Natural killer cell (primary cell): ENCODE measurements around the gene PTPN11. TPM values are rescaled to one million over a fixed set of nuclear protein-coding genes. Genes with fewer than 3 reads are reported as not detected.

Source experiments
- ATAC-seq, 3 donors: fragments of 150-1000 bp in 2 of 3; fragments of 200-7000 bp in 1 of 3; cut with Tn5 transposase; 1 replicate in 1 of 3; 2 replicates in 2 of 3; pipeline ENCODE4 v1.10.0; 2021; ENCODE audit warnings: mild to moderate bottlenecking in 2 of 3, moderate library complexity in 2 of 3
- DNase-seq, 2 donors: peaks; one replicate each; pipeline versions ENCODE4 v3.0.0 to v3.0.0-alpha.2; 2013 to 2021; ENCODE audit warnings: mixed read lengths in 1 of 2
- H3K27ac ChIP-seq: one replicate; pipeline ENCODE4 v1.5.1; 2013; ENCODE audit warnings: mild to moderate bottlenecking, low read length
- H3K27me3 ChIP-seq: one replicate; pipeline ENCODE4 v1.6.1; 2013; ENCODE audit warnings: low read length; ENCODE audit not compliant: control insufficient read depth, insufficient read depth
- H3K36me3 ChIP-seq: one replicate; pipeline ENCODE4 v1.6.1; 2013; ENCODE audit warnings: low read length; ENCODE audit not compliant: control insufficient read depth, insufficient read depth
- H3K4me1 ChIP-seq: one replicate; pipeline ENCODE4 v1.6.1; 2013; ENCODE audit warnings: low read length; ENCODE audit not compliant: control insufficient read depth, insufficient read depth
- H3K4me3 ChIP-seq: one replicate; pipeline ENCODE4 v1.5.1; 2013; ENCODE audit warnings: low read length
- H3K9me3 ChIP-seq: one replicate; pipeline ENCODE4 v1.6.1; 2013; ENCODE audit warnings: low read length; ENCODE audit not compliant: control insufficient read depth, insufficient read depth
- H3K27ac Mint-ChIP-seq, 2 donors: one replicate each; pipeline ENCODE4 v1.8.0; 2022; ENCODE audit warnings: mild to moderate bottlenecking in 2 of 2, mixed read lengths in 2 of 2, moderate library complexity in 1 of 2
- H3K27me3 Mint-ChIP-seq, 2 donors: one replicate each; pipeline ENCODE4 v1.8.0; 2022; ENCODE audit warnings: low read depth in 2 of 2, mixed read lengths in 2 of 2
- H3K36me3 Mint-ChIP-seq: one replicate; pipeline ENCODE4 v1.8.0; 2022; ENCODE audit warnings: mixed read lengths
- H3K4me1 Mint-ChIP-seq, 2 donors: one replicate each; pipeline ENCODE4 v1.8.0; 2022; ENCODE audit warnings: mixed read lengths in 2 of 2
- H3K4me3 Mint-ChIP-seq: one replicate; pipeline ENCODE4 v1.8.0; 2022; ENCODE audit warnings: mild to moderate bottlenecking, moderate library complexity, mixed read lengths
- H3K9me3 Mint-ChIP-seq, 2 donors: one replicate each; pipeline ENCODE4 v1.8.0; 2022; ENCODE audit warnings: mixed read lengths in 2 of 2
- CTCF ChIP-seq: fragments of 200-600 bp; IDR thresholded peaks from one replicate; pipeline ENCODE4 v1.8.0; 2022; ENCODE audit warnings: antibody characterized with exemption
- WGBS: methylation state at CpG from one replicate; pipeline ENCODE4 v1.1.7; 2013; ENCODE audit warnings: missing lambda C conversion rate; ENCODE audit not compliant: insufficient coverage; 5-methylcytosine and 5-hydroxymethylcytosine counted together
- intact Hi-C: fragments of 100-400 bp; cut with micrococcal nuclease; formaldehyde crosslinking; loops from one replicate; pipeline ENCODE4 v1.14.2; 2022
- total RNA-seq, 4 donors: library from RNA; stranded (reverse); fragments of 120-200 nt in 1 of 4; gene quantifications; one replicate each; pipeline versions ENCODE4 v1.2.3 to v1.2.4, GENCODE V29; 2013 to 2022

Gene PTPN11
- total RNA-seq, 3 donors from 2014 or later (not counting 1 experiment from before 2014, with no cell fraction given): 57.3 to 72.1 (median 63.8) TPM

GRCh38 chr12:112514926-112515642 is 96.3 kb downstream of the PTPN11 start:
- no peaks in the 10 kb centered on the region for H3K27me3 ChIP-seq
- H3K36me3 ChIP-seq: no peaks in the 10 kb centered on the region
- 87% methylated on average over 9 of the region's 9 CpGs for WGBS
- no peaks in the 10 kb centered on the region for H3K4me1 ChIP-seq
- Mint-ChIP-seq H3K27ac (no peak overlapping the region), H3K4me3 (no peak overlapping the region), H3K27me3 (no peaks in the 10 kb centered on the region), H3K36me3 (no peaks in the 10 kb centered on the region), H3K4me1 (no peaks in the 10 kb centered on the region), H3K9me3 (no peaks in the 10 kb centered on the region)
- no peak overlapping the region for H3K4me3 ChIP-seq
- intact Hi-C loops: no loop called here
- DNase-seq (no peak), ATAC-seq (no peak)
- no peak for TF ChIP-seq CTCF
- H3K9me3 ChIP-seq: no peaks in the 10 kb centered on the region
- no peak overlapping the region for H3K27ac ChIP-seq

GRCh38 chr12:112515868-112516267 is 97.1 kb downstream of the PTPN11 start:
- Mint-ChIP-seq H3K27ac (no peak overlapping the region), H3K4me1 (no peaks in the 10 kb centered on the region), H3K27me3 (no peaks in the 10 kb centered on the region), H3K9me3 (no peaks in the 10 kb centered on the region), H3K4me3 (no peak overlapping the region), H3K36me3 (no peaks in the 10 kb centered on the region)
- peak in 1 of 3 donors; percentile 17 for ATAC-seq
- Histone ChIP-seq H3K36me3 (no peaks in the 10 kb centered on the region), H3K4me3 (no peak overlapping the region), H3K9me3 (no peaks in the 10 kb centered on the region), H3K27ac (no peak overlapping the region), H3K27me3 (no peaks in the 10 kb centered on the region), H3K4me1 (no peaks in the 10 kb centered on the region)
- DNase-seq: no peak
- intact Hi-C loops: no loop called here
- 76% methylated on average over 5 of the region's 5 CpGs for WGBS
- TF ChIP-seq CTCF: no peak

- no peaks in the 10 kb centered on the region for H3K36me3 Mint-ChIP-seq
- H3K4me1 ChIP-seq: no peaks in the 10 kb centered on the region
- H3K4me3 ChIP-seq: no peak overlapping the region
- DNase-seq (no peak), ATAC-seq (no peak)
- no peaks in the 10 kb centered on the region for H3K36me3 ChIP-seq
- no peaks in the 10 kb centered on the region for H3K27me3 Mint-ChIP-seq
- no peaks in the 10 kb centered on the region for H3K9me3 ChIP-seq
- TF ChIP-seq CTCF: no peak
- no peaks in the 10 kb centered on the region for H3K4me1 Mint-ChIP-seq
- no peaks in the 10 kb centered on the region for H3K27me3 ChIP-seq
- no peak overlapping the region for H3K27ac ChIP-seq
- no peak overlapping the region for H3K4me3 Mint-ChIP-seq
- WGBS: 84% methylated on average over 6 of the region's 7 CpGs
- no peak overlapping the region for H3K27ac Mint-ChIP-seq
- no peaks in the 10 kb centered on the region for H3K9me3 Mint-ChIP-seq
- intact Hi-C loops: no loop called here
Observed at GRCh38 chr12:112517730-112518364, 99.1 kb downstream of the PTPN11 start.
